Measurements from ENCODE around the gene PSMD2. TPM values are rescaled to one million over a fixed set of nuclear protein-coding genes. Genes with fewer than 3 reads are reported as not detected.

Gene PSMD2
- total and polyA plus RNA-seq, 10 of the 15 experiments (the other 5 are each of a cell fraction or from before 2014, with no cell fraction given), result 103 to 515 (median 197) TPM

GRCh38 chr3:184335661-184336546 lies 36.9 kb downstream of the PSMD2 start (continued):
- TF ChIP-seq E2F8 (IDR thresholded peaks at IDR 0.05; ENCODE audit: low read depth, partially characterized antibody), result no peak
- no peak for TF ChIP-seq TCF3 (IDR thresholded peaks at IDR 0.05; ENCODE audit: borderline replicate concordance, insufficient read depth, low read depth, low read length)
- TF ChIP-seq CTCF (IDR thresholded peaks at IDR 0.05 in 2 of 3, conservative IDR thresholded peaks at IDR 0.05 in 1 of 3; ENCODE audit: control insufficient read depth in 2 of 3, extremely low read depth in 1 of 3, insufficient read depth in 1 of 3, low read depth in 3 of 3, low read length in 3 of 3), result no peak

All from GM12878 (cell line).